GM18873 (cell line): ENCODE data around the gene SPRYD7.

ENCODE experiments used
- ATAC-seq: cut with Tn5 transposase; IDR thresholded peaks from one replicate; pipeline ENCODE4 v1.9.1; 2021; ENCODE audit warnings: mild to moderate bottlenecking, moderate library complexity, moderate number of reproducible peaks; ENCODE audit not compliant: unreplicated experiment, low FRiP score

The SPRYD7 gene

GRCh38 chr13:49867834-49868233, 68.3 kb downstream of the SPRYD7 start:
- ATAC-seq, result no peak

GRCh38 chr13:49865218-49865617, 70.9 kb downstream of the SPRYD7 start:
- ATAC-seq, result no peak

GRCh38 chr13:49864509-49864908, 71.6 kb downstream of the SPRYD7 start:
- ATAC-seq, result no peak
